GM19452 (cell line): ENCODE data around the gene GSDME.
"Not testable (repeated sequence)": the region's sequence is repeated elsewhere in the genome, so short reads cannot be mapped to it uniquely, and the experiment has no call there.

ENCODE experiments used
- ATAC-seq: cut with Tn5 transposase; IDR thresholded peaks from one replicate; pipeline ENCODE4 v1.9.1; 2021; ENCODE audit not compliant: unreplicated experiment

GSDME gene

DNA sequence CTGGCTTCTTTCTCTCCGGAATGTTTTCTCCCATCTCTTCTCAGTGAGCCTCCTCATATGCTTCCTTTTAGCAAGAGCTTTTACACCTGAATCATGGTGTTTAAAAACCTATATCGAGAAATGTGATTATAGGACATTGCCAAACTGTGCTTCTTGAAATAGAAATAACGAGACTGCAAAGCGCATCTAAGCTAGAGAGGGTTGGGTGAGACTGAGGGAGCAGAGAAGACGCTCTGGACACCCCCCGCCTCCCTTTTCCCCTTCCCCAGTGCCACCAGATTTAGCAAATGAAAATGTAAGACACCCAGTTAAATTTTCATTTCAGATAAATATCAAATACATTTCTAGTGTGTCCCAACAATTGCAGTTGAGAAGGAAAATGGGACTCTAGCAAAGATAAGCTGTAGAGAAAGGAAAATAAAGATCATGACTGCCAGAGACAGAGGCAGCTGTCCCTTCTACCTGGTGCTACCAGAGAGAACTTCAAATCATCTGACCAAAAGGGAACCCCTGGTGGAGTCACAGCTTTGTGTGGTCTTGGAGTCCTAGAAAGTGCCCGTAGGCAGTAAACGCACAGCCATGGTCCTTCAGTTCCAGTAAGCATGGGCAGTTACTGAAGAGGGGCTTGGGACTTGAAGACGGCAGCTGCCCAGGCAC lies 14.6 kb downstream of the GSDME start:
- ATAC-seq = no peak

DNA sequence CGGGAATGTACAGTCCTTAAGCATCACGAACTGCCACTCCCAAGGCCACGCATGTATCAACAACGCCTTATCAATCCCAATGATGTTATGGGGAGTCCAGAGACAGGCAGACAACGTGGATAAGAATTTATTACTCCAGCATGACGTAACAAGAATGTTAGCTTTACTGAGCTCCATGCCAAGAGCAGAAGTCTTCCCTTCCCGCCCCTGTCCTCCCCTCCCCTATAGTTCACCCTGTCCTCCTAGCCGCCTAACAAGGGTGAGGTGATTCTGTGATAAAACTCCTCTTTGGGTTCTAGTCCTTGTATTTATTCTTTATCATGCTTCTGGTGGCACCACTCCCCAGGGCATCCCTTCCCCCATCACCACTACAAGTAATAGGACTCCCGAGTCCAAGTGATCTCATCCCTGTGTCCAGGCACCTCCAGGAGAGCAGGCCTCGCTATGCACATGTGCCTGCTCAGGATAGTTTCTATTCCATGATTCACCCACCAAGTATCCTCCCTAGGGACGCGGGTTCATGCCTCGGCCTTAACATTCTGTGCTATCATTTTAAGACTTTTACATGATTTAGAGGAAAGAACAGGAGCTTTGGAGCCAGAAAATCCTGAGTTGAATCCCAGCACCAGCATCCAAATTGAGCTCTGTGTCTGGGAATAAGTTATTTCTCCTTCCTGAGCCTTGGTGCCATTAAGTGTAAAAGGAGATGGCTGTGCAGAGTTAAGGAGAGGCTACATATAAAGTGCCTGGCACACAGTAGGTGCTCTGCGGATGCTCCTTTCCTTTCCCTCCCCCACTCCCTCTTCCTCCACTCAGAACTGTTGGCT lies 15.4 kb downstream of the GSDME start:
- ATAC-seq = no peak

DNA sequence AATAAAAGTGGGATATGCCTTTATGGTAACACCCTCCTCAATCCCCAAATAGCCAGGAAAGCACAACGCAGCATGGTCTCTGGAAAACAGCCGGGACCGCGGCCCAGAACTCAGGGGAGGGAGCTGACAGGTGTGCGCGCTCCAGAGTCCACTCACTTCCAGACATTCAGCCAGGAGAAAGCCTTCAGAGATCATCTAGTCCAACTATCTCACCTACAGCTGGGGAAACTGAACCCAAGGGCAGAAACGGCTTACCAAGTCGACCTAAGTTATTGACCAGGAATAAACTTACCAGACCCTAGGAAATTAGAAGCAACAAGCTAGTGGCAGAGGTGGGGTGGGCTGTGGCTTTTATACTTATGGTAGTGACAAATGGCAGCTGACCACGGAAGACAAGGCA lies 16.4 kb downstream of the GSDME start:
- ATAC-seq = no peak

DNA sequence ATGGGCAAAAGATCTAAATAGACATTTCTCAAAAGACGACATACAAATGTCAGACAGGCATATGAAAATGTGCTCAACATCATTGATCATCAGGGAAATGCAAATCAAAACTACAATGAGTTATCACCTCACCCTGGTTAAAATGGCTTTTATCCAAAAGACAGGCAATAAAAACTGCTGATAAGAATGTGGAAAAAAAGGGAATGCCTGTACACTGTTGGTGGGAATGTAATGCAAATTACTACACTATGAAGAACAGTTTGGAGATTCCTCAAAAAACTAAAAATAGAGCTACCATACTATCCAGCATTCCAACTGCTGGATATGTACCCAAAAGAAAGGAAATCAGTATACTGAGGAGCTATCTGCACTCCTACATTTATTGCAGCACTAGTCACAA lies 18.0 kb downstream of the GSDME start:
- no peak for ATAC-seq

DNA sequence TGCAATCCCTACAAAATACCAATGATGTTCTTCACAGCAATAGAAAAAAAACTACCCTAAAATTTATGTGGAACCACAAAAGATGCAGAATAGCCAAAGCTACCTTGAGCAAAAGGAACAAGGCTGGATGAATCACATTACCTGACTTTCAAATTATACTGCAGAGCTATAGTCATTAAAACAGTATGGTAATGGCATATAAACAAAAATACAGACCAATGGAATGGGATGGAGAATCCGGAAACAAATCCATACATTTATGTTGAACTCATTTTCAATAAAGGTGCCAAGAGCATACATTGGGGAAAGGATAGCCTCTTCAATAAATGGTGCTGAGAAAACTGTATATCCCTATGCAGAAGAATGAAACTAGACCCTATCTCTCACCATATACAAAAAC lies 18.7 kb downstream of the GSDME start:
- ATAC-seq = no peak

DNA sequence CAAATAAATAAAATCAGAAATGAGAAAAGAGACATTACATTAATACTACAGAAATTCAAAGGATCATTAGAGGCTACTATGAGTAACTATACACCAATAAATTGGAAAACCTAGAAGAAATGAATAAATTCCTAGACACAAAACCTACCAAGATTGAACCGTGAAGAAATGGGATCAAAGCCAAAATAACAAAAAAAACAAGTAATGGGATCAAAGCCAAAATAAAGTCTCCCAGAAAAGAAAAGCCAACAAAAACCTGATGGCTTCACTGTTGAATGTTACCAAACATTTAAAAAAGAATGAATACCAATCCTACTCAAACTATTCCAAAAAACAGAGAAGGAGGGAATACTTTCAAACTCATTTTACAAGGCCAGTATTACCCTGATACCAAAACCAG lies 20.0 kb downstream of the GSDME start:
- ATAC-seq = no peak

DNA sequence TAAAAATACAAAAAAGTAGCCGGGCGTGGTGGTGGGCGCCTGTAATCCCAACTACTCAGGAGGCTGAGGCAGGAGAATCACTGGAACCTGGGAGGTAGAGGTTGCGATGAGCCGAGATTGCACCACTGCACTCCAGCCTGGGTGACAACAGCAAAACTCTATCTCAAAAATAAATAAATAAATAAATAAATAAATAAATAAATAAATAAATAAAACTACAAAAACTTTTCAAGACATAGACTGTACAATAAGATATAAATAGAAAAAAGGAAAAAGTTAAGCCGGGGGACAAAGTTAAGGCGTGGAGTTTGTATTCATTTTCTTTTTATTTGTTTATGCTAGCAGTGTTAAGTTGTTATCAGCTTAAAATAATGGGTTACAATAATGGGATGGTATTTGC lies 21.7 kb downstream of the GSDME start:
- not testable (repeated sequence) for ATAC-seq

DNA sequence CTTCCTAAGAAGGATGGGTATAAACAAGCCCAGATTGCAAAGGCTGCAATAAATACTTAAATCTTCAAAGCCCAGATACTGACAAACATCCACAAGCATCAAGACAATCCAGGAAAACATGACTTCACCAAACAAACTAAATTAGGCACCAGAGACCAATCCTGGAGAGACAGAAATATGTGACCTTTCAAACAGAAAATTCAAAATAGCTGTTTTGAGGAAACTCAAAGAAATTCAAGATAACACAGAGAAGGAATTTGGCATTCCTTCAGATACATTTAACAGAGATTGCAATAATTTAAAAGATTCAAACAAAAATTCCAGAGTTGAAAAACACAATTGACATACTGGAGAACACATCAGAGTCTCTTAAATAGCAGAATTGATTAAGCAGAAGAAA lies 23.0 kb downstream of the GSDME start:
- no peak for ATAC-seq

DNA sequence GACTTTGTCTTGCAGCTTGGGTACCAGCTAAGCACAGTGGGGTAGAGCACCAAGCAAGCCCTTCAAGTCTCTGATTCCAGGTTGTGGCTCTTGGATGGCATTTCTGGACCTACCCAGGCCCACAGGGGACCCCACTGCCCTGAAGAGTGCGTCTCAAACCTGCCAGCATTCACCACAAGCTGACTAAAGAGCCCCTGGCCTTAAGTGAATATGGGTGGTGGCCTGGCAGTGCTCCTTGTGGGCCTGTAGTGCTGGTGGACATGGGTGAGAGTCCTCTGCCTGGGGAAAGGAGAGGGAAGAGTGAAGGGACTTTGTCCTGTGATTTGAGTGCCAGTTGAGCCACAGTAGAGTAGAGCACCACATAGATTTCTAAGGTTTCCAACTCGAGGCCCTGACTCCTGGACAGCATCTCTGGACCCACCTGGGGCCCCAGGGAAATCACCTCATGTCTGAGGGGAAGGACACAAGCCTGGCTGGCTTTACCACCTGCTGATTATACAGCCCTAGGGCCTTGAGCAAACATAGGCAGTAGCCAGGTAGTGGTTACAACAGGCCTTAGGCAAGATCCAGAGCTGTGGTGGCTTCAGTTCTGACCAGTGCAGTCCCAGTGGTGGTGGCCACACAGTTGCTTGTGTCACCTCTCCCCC lies 23.7 kb downstream of the GSDME start:
- ATAC-seq = no peak

DNA sequence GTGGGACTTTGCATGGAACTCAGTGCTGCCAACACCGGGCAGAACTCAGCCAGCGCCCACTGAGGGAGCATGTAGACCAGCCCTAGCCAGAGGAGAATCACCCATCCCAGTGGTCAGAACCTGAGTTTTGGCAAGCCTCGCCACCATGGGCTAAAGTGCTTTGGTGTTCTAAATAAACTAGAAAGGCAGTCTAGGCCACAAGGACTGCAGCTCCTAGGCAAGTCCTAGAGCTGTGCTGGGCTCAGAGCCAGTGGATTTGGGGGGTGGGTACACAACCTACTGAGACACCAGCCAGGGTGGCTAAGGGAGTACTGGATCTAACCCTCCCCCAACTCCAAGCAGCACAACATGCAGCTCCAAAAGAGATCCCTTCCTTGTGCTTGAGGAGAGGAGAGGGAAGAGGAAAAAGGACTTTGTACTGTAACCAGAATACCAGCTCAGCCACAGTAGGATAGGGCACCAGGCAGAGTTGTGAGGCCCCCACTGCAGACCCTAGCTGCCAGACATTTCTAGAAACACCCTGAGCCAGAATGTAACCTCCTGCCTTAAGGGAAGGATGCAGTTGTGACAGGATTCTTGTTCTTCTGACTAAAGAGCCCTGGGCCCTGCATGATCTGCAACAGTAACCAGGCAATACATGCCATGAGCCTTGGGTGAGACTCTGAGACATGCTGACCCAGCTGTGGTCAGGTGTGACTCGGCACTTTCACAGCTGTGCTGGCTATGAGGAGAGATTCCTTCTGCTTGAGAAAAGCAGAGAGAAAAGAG lies 24.4 kb downstream of the GSDME start:
- peak; percentile 55 for ATAC-seq

DNA sequence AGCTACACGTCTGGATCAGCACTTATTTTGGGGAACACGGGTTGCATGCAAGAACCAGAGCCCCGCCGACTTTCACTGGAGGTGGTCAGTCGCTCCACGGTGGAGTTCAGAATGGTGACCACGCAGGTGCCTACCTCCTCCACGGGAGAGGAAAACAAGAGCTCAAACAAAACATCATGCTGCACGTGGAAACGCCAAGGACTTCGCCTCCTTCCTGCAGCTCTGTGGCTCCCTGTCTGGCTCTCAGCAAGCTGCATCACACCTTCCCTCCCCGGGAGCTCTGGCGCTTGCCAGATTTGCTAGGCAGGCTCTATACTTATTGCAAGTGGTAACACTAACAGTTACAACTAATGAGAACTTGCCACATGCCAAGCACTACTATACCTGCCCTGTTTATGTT lies 26.0 kb downstream of the GSDME start:
- ATAC-seq = no peak

DNA sequence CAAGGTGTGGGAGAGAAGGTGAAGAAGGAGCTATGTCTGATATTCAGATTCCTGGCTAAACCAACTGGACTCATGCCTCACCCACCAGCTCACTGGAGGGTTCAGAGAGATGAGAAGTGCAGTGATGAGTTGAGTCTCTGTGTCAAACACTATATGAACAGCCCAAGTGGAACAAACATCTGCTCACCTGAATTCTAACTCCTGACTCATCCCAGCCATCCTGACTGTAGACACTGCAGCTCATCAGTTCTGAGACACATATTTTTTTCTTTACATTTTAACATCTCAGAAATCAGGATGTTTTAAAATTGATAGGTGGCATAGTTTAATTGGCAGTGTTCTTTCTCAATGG lies 27.3 kb downstream of the GSDME start:
- no peak for ATAC-seq

DNA sequence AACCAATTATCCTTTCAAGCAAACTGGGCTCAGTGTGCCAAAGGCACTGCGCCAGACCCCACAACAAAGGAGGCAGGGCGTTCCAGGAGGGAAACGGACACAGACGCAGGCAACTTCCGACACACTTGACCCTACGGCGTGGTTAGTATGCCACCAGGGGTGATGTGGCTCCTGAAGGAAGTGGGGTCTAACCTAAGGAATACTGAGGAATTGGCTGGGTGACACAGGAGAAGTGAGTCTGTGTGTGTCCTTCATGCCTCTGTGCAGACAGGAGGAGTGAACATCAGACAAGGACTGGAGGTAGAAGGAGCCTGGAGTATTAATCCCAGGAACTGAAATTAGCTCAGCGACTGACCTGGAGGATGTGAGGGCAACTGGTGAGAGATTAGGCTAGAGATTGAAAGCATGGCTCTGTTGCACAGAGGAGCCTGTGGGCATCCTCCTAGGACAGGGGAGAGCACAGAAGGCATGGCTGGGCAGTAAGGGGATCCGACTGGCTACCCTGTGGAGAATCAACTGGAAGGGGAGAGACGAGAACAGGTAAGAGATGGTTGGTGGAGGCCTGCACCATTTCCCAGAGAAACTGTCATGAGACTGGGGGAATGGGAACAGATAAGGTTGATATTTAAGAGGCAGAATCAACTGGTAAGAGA lies 27.8 kb downstream of the GSDME start:
- no peak for ATAC-seq

DNA sequence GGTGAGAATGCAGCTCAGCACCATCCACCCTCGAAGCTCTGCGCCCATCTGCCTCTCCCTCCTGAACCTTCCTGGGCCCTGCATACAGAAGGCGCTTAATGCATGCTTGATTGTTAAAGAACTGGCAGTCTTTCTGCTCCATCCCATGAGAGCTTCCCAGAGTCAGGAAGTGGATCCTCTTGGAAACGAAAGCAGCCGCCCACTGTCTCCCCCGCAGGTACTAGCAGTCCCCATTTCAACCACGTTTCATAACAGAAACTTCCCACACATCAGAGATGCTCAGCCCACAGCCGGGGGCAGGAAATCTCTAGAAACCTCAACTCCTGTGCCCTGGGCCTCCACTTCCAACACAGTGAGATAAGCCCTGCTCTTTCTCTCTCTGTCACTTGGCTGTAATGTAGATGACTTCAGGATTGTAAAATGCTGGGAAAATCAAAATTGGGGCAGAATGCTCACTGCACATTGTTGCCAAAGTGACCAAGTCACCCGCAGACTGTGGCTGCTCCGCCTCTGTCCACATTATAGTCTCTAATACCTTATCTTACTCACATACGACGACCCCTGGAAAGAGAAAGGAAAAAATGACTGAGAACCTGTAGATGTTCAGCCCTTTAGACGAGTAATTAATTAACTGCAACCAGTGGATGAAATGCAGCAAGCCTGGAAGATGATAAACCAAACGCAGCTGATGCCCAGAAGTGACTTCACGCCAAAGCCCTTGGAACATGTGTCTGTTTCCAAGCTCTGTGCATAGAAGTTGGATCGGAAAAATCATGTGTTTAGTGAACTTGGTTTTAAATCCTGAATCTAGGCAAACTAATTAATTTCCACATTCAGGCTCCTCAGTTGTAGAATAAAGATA lies 28.5 kb downstream of the GSDME start:
- no peak for ATAC-seq

DNA sequence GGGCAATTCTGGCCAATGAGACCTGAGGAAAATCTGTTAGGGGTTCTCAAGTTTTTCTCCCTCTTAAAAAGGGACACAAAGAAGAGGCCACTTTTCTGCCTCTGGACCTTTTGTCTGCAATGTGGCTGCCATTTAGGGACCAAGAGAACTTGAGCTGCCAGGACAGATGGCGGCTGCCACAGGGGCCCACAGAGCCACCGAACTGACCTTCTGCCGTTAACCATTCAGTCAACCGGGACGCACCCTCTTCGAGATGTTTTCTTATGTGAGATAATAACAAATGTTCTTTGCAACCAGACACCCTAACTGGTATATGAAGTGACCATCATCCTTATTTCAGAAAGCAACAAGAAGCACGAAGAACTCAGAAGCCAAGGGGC lies 29.2 kb downstream of the GSDME start:
- ATAC-seq = no peak

DNA sequence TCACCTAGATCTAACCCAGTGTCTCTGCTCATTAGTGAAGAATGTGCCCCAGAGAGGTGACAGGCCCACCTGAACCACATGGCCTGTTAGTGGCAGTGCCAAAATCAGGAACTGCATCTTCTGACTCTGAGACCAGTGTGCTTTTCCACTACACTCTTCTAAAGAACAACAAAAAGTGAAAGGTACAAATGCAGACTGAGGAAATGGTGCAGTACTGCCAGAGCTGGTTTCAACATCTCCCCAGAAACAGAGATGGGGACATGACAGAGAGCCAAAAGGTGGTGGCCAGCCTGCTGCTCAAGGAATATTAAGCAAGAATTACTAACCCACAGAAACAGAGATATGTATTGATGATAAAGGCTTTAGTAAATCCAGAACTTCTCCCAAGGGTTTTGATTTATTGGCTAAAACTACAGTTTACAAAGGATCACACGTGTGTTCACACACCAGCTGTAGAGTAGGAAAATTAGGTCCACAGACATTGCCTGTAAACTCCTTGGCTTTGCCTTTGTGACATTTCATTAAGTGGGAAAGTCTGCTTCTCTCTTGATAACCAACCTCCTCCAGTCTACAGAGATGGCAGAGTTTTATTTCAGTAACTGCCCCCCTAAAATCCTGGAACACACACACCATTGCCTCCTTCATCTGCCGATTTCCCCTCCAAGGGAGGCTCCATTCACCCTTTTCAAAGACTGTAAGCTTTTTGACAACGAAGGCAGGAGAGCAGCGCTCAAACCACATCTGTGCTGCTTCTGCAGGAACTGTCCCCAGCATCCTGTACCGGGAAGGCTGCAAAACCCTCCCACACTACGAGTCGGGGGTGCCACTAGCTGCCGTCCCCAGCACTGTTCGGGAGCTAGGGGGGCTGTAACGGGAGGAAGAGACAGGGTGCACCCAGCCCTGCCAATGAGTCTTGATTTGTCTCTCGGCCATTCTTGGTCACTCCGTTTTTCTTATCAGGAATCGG lies 29.8 kb downstream of the GSDME start:
- peak; percentile 68 for ATAC-seq

DNA sequence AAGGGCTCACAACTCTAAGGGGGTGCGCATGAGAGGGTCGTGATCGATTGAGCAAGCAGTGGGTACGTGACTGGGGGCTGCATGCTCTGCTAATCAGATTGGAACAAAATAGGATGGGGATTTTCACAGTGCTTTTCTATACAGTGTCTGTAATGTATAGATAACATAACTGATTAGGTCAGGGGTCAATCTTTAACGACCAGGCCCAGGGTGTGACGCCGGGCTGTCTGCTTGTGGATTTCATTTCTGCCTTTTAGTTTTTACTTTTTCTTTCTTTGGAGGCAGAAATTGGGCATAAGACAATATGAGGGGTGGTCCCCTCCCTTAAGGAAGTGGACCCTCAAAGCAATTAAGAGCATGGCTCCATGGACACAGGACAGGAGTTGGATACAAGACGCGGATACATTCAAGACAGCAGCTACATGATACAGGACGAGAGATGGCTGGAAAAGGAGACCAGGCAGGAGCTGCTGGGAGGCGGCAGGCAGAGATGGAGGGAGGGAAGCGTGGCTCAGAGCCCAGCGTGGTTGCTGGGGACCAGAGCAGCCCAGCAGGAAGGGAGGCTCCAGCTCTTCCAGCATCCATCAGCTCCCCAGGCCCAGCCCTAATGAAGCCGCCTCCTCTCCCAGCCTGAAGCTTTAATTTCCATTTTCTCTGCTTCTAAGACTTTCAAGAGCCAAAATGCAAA lies 31.6 kb downstream of the GSDME start:
- no peak for ATAC-seq

DNA sequence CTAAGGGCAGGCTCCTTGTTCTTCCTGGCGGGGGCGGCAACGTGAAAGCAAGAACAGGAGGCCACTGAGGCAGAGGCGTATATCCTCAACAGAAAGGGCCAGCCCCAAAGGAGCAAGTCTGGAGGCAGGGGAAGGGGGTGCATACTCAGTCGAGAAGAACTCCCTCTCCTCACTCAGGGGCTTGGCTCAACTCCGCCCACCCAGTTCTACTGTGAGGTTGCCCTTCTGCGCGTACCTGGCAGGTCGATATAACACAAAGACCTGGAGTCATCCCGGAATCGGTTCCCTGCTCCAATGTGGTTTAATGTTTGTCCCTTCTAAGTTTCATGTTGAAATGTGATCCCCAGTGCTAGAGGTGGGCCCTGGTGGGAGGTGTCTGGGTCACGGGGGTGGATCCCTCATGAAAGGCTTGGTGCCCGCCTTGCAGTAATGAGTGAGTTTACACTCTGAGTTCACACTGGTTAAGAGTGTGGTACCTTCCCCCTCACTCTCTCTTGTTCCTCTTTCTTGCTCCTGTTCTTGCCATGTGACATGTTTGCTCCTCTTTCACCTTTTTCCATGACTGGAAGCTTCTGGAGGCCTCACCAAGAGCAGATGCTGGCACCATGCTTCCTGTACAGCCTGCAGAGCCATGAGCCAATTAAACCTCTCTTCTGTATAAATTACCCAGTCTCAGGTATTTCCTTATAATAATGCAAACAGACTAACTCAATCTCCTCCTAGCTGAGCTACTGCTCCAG lies 32.6 kb downstream of the GSDME start:
- no peak for ATAC-seq
